IPS DF 6.9 (cell line): ENCODE data around the gene ZCRB1.
"Not testable (repeated sequence)": the region's sequence is repeated elsewhere in the genome, so short reads cannot be mapped to it uniquely, and the experiment has no call there.

Experiments used
- DNase-seq: peaks from one replicate; pipeline ENCODE4 v3.0.0-alpha.2; 2013; ENCODE audit warnings: low read depth, low spot score
- H3K27ac ChIP-seq: one replicate; pipeline ENCODE4 v1.5.1; 2013; ENCODE audit warnings: low read length, control low read depth
- H3K27me3 ChIP-seq: 2 replicates; pipeline ENCODE4 v1.6.1; 2013; ENCODE audit warnings: mild to moderate bottlenecking, low read length; ENCODE audit not compliant: control insufficient read depth, insufficient read depth
- H3K36me3 ChIP-seq: 2 replicates; pipeline ENCODE4 v1.6.1; 2013; ENCODE audit warnings: low read length; ENCODE audit not compliant: control insufficient read depth, insufficient read depth
- H3K4me1 ChIP-seq: 2 replicates; pipeline ENCODE4 v1.6.1; 2013; ENCODE audit warnings: low read length; ENCODE audit not compliant: control insufficient read depth, insufficient read depth
- H3K4me3 ChIP-seq: 2 replicates; pipeline ENCODE4 v1.5.1; 2013; ENCODE audit warnings: mild to moderate bottlenecking, low read length
- H3K9me3 ChIP-seq: 2 replicates; pipeline ENCODE4 v1.6.1; 2013; ENCODE audit warnings: low read length, inconsistent platforms; ENCODE audit not compliant: control insufficient read depth, insufficient read depth
- WGBS: extraction: QIAGEN DNeasy Blood & Tissue Kit; methylation state at CpG from one replicate; pipeline ENCODE4 v1.1.7; 2013; ENCODE audit warnings: mixed read lengths, missing lambda C conversion rate; ENCODE audit not compliant: insufficient read length, insufficient coverage; 5-methylcytosine and 5-hydroxymethylcytosine counted together

The ZCRB1 gene

DNA sequence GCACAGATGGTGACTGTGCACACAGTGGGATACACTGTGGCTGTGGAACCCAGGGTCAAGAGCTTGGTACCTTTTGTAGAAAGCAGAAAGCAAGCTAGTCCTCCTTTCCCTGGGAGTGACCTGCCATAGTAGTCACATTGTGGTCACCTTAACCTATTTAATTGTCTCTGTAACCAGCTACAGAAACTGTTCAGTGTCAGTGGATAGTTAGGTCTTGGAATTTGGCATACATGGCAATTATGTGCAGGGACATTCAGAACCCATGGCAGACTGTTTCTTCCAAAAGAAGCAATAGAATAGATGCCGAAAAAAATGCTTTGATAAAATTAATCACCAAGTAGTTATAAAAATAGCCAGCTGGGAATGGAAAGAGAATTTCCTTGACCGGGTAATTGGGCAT, 30.4 kb upstream of the ZCRB1 start:
- DNase-seq: no peak
- WGBS: no CpG with 5 or more reads among the region's 2 CpGs
- no peaks in the 10 kb centered on the region for H3K36me3 ChIP-seq

DNA sequence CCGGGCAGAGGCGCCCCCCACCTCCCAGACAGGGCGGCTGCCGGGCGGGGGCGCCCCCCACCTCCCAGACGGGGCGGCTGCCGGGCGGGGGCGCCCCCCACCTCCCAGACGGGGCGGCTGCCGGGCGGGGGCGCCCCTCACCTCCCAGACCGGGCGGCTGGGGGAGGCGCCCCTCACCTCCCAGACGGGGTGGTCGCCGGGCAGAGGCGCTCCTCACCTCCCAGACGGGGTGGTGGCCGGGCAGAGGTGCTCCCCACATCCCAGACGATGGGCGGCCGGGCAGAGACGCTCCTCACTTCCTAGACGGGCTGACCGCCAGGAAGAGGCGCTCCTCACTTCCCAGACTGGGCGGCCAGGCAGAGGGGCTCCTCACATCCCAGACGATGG, 24.1 kb upstream of the ZCRB1 start:
- H3K9me3 ChIP-seq, H3K27me3 ChIP-seq, DNase-seq, H3K4me1 ChIP-seq, H3K36me3 ChIP-seq, H3K27ac ChIP-seq, H3K4me3 ChIP-seq: not testable (repeated sequence)
- no CpG with 5 or more reads among the region's 34 CpGs for WGBS

More for the DNA sequence above, 30.4 kb upstream of the ZCRB1 start:
- Histone ChIP-seq H3K9me3 (no peaks in the 10 kb centered on the region), H3K4me1 (no peaks in the 10 kb centered on the region), H3K27ac (no peak overlapping the region), H3K27me3 (no peaks in the 10 kb centered on the region), H3K4me3 (no peak overlapping the region)

DNA sequence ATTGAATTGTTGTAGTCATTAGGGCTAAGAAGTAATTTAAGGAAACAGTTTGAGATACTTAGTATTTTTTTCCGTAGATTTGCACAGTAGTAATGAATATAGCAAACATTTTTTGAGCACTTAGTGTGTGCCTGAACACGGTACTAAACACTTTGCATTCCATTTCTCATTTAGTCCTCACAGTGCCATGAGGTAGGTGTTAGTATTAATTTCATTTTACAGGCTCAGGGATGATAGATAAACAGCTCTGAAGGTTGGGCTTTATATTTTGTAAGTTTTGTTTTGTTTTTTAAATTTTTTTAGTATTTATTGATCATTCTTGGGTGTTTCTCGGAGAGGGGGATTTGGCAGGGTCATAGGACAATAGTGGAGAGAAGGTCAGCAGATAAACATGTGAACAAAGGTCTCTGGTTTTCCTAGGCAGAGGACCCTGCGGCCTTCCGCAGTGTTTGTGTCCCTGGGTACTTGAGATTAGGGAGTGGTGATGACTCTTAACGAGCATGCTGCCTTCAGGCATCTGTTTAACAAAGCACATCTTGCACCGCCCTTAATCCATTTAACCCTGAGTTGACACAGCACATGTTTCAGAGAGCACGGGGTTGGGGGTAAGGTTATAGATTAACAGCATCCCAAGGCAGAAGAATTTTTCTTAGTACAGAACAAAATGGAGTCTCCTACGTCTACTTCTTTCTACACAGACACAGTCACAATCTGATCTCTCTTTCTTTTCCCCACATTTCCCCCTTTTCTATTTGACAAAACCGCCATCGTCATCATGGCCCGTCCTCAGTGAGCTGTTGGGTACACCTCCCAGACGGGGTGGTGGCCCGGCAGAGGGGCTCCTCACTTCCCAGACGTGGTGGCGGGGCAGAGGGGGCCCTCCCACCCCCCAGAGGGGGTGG, 23.5 kb upstream of the ZCRB1 start:
- H3K4me3 ChIP-seq, H3K27ac ChIP-seq, H3K9me3 ChIP-seq, DNase-seq, H3K36me3 ChIP-seq, H3K27me3 ChIP-seq, H3K4me1 ChIP-seq: not testable (repeated sequence)
- WGBS: no CpG with 5 or more reads among the region's 16 CpGs

DNA sequence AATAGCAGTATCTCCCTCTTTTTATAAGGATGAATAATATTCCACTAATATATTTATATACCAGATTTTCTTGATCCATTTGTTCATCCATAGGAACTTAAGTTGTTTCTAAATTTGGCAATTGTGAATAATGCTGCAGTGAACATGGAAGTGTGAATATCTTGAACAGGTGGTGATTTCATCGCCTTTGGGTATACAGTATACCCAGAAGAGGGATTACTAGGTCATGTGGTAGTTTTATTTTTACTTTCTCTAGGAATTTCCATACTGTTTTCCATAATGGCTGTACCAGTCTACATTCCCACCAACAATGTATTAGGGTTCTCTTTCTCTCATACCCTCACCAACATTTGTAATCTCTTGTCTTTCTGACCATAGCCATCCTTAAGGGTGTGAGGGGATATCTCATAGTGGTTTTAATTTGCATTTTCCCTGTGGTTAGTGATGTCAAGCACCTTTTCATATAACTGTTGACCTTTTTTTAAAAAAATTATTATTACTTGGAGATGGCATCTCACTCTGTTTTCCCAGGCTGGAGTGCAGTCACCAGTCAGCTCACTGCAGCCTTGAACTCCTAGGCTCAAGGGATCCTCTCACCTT, 20.6 kb upstream of the ZCRB1 start:
- Histone ChIP-seq H3K4me3 (no peak overlapping the region), H3K9me3 (no peaks in the 10 kb centered on the region), H3K36me3 (no peaks in the 10 kb centered on the region), H3K4me1 (no peaks in the 10 kb centered on the region), H3K27ac (no peak overlapping the region), H3K27me3 (no peaks in the 10 kb centered on the region)
- no CpG with 5 or more reads among the region's 1 CpG for whole genome bisulfite sequencing
- DNase-seq: no peak

- Histone ChIP-seq H3K4me3 (no peak overlapping the region), H3K27ac (no peak overlapping the region), H3K27me3 (no peaks in the 10 kb centered on the region), H3K9me3 (no peaks in the 10 kb centered on the region), H3K36me3 (no peaks in the 10 kb centered on the region), H3K4me1 (no peaks in the 10 kb centered on the region)
- WGBS: no CpG with 5 or more reads among the region's 3 CpGs
- no peak for DNase-seq
Observed at GRCh38 chr12:42343721-42344120, 17.8 kb upstream of the ZCRB1 start.

GRCh38 chr12:42342028-42342427, 16.1 kb upstream of the ZCRB1 start:
- no peaks in the 10 kb centered on the region for H3K36me3 ChIP-seq

GRCh38 chr12:42338280-42338679, 12.4 kb upstream of the ZCRB1 start:
- Histone ChIP-seq H3K9me3 (no peaks in the 10 kb centered on the region), H3K27ac (no peak overlapping the region), H3K4me1 (no peaks in the 10 kb centered on the region; the same call in 1 of the 2 replicates), H3K27me3 (no peaks in the 10 kb centered on the region), H3K36me3 (no peaks in the 10 kb centered on the region), H3K4me3 (no peak overlapping the region)
- no peak for DNase-seq
- WGBS: 100% methylated on average over 1 of the region's 2 CpGs

More at GRCh38 chr12:42342028-42342427, 16.1 kb upstream of the ZCRB1 start:
- no peak for DNase-seq
- Histone ChIP-seq H3K27ac (no peak overlapping the region), H3K9me3 (no peaks in the 10 kb centered on the region), H3K27me3 (no peaks in the 10 kb centered on the region), H3K4me1 (no peaks in the 10 kb centered on the region), H3K4me3 (no peak overlapping the region)
- no CpG with 5 or more reads among the region's 2 CpGs for WGBS

DNA sequence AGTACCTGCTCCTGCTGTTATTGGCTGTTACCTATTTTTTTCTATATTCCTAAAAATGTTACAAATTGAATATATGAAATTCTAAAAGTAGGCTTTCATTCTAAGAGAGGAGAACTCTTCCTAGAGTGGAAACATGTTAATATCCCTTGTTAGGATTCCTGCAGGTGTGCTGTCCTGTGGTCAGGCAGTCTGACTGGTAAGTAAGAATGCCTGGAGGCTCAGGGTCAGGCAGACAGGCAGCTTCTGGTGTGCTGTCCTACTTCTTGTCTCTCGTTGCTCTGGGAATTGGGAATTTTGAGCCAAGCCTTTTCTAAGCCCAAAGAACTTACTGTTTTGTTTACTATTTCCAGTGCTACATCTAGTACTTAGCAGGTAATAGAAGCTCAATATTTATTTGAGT, 10.4 kb upstream of the ZCRB1 start:
- no peaks in the 10 kb centered on the region for H3K36me3 ChIP-seq
- DNase-seq: no peak
- H3K27ac ChIP-seq: no peak overlapping the region
- H3K4me3 ChIP-seq: no peak overlapping the region
- H3K27me3 ChIP-seq: no peaks in the 10 kb centered on the region
- no CpG with 5 or more reads among the region's 1 CpG for WGBS
- H3K4me1 ChIP-seq: no peaks in the 10 kb centered on the region; the same call in 1 of the 2 replicates
- H3K9me3 ChIP-seq: no peaks in the 10 kb centered on the region

- H3K27me3 ChIP-seq: no peaks in the 10 kb centered on the region
- WGBS: 80% methylated on average over 1 of the region's 4 CpGs
- no peak overlapping the region for H3K27ac ChIP-seq
- H3K4me3 ChIP-seq: no peak overlapping the region
- no peaks in the 10 kb centered on the region for H3K36me3 ChIP-seq
- no peak for DNase-seq
- H3K4me1 ChIP-seq: no peaks in the 10 kb centered on the region; the same call in 1 of the 2 replicates
- H3K9me3 ChIP-seq: no peaks in the 10 kb centered on the region
Observed at GRCh38 chr12:42332301-42333285, 6.7 kb upstream of the ZCRB1 start.

GRCh38 chr12:42330097-42330496, 4.2 kb upstream of the ZCRB1 start:
- H3K27me3 ChIP-seq, H3K4me3 ChIP-seq, H3K4me1 ChIP-seq, DNase-seq, H3K27ac ChIP-seq, H3K9me3 ChIP-seq, H3K36me3 ChIP-seq: not testable (repeated sequence)
- no CpG with 5 or more reads among the region's 11 CpGs for WGBS
